RWPE1 (cell line): Measurements from ENCODE around the gene AHI1.

Source experiments
- CTCF ChIA-PET: fragments of 350-600 bp; sonication (Branson Sonifier 250); formaldehyde crosslinking; extraction: SDS; loops from one replicate; lab custom pipeline; 2021; lab: Yijun Ruan, JAX
- POLR2A ChIA-PET: fragments of 400-600 bp; formaldehyde crosslinking; extraction: SDS; loops from one replicate; lab custom pipeline; 2020; ENCODE audit warnings: antibody characterized with exemption; ENCODE audit not compliant: low non-redundant PET; lab: Yijun Ruan, JAX
- DNase-seq: peaks from one replicate; pipeline ENCODE4 v3.0.0; 2012; ENCODE audit warnings: low spot score
- H3K27ac ChIP-seq: fragments of 450-650 bp; 2 replicates; pipeline ENCODE4 v1.5.1; 2017
- CTCF ChIP-seq: fragments of 450-650 bp; conservative IDR thresholded peaks from 2 replicates; pipeline ENCODE4 v1.5.1; 2017; ENCODE audit warnings: low read depth, mild to moderate bottlenecking

Gene AHI1

GRCh38 chr6:135322427-135323201 is 174.9 kb downstream of the AHI1 start:
- POLR2A ChIA-PET = no interaction called here
- CTCF ChIA-PET = interaction anchor here (0.6 kb wide), 1 partner anchor 352 kb away, joined by 3 read pairs; no protein-coding TSS in a partner anchor
- DNase-seq = no peak
- TF ChIP-seq CTCF = no peak
- no peak overlapping the region for H3K27ac ChIP-seq

- TF ChIP-seq CTCF = no peak
- DNase-seq = no peak
- ChIA-PET CTCF (interaction anchor here (0.6 kb wide), 2 partner anchors 109 to 1127 kb away, joined by 3 to 5 read pairs; no protein-coding TSS in a partner anchor), POLR2A (no interaction called here)
- no peak overlapping the region for H3K27ac ChIP-seq
These were observed 176.6 kb downstream of the AHI1 start for GRCh38 chr6:135320721-135321621.

GRCh38 chr6:135319819-135320218 is 177.7 kb downstream of the AHI1 start:
- ChIA-PET POLR2A (no interaction called here), CTCF (interaction anchor here (0.6 kb wide), 1 partner anchor 14 kb away, joined by 3 read pairs; no protein-coding TSS in a partner anchor)
- H3K27ac ChIP-seq = no peak overlapping the region
- DNase-seq = no peak
- no peak for TF ChIP-seq CTCF

- CTCF ChIA-PET = interaction anchor here (0.7 kb wide), 1 partner anchor 120 kb away, joined by 3 read pairs; no protein-coding TSS in a partner anchor
- no peak for DNase-seq
- H3K27ac ChIP-seq = no peak overlapping the region
- POLR2A ChIA-PET = no interaction called here
- TF ChIP-seq CTCF = no peak
These were observed 178.6 kb downstream of the AHI1 start for GRCh38 chr6:135318738-135319469.

DNA sequence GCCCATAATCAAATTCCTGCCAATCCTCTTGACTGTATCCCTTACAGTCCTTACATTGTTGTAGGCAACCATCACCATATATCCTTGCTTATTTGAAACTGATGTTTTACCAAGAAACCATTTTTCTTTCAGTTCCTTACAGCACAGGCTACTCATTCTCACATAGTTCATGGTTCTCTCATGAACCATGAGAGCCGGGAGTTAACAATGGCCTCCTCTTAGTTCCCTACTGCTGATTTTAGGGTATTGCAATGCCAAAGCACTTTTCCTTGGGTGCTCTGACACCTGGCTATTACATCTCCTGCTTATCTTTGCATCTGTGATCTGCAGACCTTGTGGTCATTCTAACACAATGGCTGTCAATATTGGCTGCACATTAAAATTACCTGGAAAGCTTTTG is 183.0 kb downstream of the AHI1 start:
- POLR2A ChIA-PET = no interaction called here

More for the DNA sequence above, 183.0 kb downstream of the AHI1 start:
- no peak for DNase-seq
- H3K27ac ChIP-seq = no peak overlapping the region
- no peak for TF ChIP-seq CTCF
- CTCF ChIA-PET = interaction anchor here (0.6 kb wide), 1 partner anchor 15 kb away, joined by 3 read pairs; no protein-coding TSS in a partner anchor
